GM06990 (cell line): Measurements from ENCODE around the gene PPP2R1A.
A peak's percentile ranks its signal among the peaks of the same experiment; 100 is the strongest.

ENCODE experiments used
- DNase-seq: peaks from one replicate; pipeline ENCODE4 v3.0.0-alpha.2; 2011; ENCODE audit not compliant: insufficient read length; ENCODE audit errors: extremely low read depth
- H3K27me3 ChIP-seq: replicated peaks from 2 replicates; pipeline ENCODE4 v1.6.0; 2011; ENCODE audit warnings: low read length; ENCODE audit not compliant: control insufficient read depth, insufficient read depth
- H3K36me3 ChIP-seq: 2 replicates; pipeline ENCODE4 v1.5.1; 2011; ENCODE audit warnings: low read length; ENCODE audit not compliant: control insufficient read depth, insufficient read depth
- H3K4me3 ChIP-seq: replicated peaks from 2 replicates; pipeline ENCODE4 v1.5.1; 2011; ENCODE audit warnings: low read depth, mild to moderate bottlenecking, control low read depth, low read length
- TF ChIP-seq, protein P1 (sequence below): IDR thresholded peaks from 2 replicates; pipeline ENCODE4 v1.5.1; 2011; ENCODE audit warnings: low read length, control low read depth, mild to moderate bottlenecking, inconsistent platforms; ENCODE audit not compliant: insufficient read depth, poor library complexity, severe bottlenecking

PPP2R1A gene

DNA sequence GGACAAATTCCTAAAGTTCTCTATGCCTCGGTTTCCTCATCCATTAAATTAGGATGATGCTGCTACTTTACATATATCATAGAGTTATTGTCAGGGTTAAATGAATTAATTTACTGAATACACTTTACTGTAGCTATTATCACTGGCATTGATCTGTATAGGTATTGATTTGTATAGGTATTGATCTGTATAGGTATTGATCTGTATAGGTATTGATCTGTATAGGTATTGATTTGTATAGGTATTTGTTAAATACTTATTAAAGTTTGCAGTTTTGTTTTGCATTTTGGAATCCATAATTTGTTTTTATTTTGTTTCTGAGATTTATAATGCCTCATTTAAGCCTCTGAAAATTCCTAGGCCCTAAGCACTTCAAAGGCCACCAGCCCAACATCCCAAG is 2.4 kb upstream of the PPP2R1A start:
- no peak for DNase-seq
- Histone ChIP-seq H3K36me3 (no peaks in the 10 kb centered on the region), H3K4me3 (no peak overlapping the region), H3K27me3 (no peaks in the 10 kb centered on the region)
- TF ChIP-seq, protein P1, sequence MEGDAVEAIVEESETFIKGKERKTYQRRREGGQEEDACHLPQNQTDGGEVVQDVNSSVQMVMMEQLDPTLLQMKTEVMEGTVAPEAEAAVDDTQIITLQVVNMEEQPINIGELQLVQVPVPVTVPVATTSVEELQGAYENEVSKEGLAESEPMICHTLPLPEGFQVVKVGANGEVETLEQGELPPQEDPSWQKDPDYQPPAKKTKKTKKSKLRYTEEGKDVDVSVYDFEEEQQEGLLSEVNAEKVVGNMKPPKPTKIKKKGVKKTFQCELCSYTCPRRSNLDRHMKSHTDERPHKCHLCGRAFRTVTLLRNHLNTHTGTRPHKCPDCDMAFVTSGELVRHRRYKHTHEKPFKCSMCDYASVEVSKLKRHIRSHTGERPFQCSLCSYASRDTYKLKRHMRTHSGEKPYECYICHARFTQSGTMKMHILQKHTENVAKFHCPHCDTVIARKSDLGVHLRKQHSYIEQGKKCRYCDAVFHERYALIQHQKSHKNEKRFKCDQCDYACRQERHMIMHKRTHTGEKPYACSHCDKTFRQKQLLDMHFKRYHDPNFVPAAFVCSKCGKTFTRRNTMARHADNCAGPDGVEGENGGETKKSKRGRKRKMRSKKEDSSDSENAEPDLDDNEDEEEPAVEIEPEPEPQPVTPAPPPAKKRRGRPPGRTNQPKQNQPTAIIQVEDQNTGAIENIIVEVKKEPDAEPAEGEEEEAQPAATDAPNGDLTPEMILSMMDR: no peak

DNA sequence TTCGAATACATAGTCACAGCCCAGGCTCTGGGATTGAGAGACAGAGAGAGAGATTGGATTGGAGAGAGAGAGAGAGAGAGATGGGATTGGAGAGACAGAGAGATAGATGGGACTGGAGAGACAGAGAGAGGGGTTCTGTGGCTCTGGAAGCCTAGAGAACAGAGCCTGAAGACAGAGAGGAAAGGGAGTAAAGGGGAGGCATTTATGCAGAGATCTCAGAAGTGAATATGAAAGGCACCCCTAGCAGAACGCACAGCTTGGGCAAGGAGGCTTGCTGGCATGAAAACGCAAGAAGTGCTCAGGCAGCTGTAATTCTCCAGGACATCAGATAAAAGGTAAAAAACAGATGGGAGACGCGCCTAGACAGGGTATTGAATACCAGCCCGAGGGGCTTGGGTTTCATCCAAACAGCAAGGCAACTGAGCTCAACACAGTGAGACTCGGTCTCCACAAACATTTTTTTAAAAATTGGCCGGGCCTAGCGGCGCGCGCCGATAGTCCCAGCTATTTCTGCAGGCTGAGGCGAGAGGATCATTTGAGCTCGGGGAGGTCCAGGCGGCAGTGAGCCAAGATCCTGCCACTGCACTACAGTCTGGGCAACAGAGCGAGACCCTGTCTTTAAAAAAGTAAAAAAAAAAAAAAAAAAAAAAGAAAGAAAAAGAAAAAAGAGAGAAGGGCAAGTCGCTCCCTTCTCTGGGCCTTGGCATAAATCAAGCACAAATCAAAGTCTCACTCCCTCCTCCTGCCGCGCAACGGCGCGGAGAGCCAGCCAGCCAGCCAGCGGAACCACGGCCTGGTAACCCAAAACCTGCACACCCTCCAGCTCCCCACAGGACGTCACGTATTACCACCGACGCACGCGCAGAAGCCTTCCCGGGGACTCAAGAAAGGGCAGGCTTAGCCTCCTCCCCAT is 774 bp upstream of the PPP2R1A start:
- peak; percentile 97 for DNase-seq
- TF ChIP-seq, protein P1: peak; percentile 18
- H3K4me3 ChIP-seq: peak overlapping the region; percentile 57
- H3K27me3 ChIP-seq: no peaks in the 10 kb centered on the region
- peaks cover 2% of the 10 kb centered on the region for H3K36me3 ChIP-seq

- Histone ChIP-seq H3K4me3 (peak overlapping the region; percentile 92), H3K27me3 (no peaks in the 10 kb centered on the region), H3K36me3 (peaks cover 8% of the 10 kb centered on the region)
- TF ChIP-seq, protein P1: no peak
- peak; percentile 48 for DNase-seq
These were observed 838 bp downstream of the PPP2R1A start for GRCh38 chr19:52190487-52191293.

GRCh38 chr19:52191389-52191788 is 1.5 kb downstream of the PPP2R1A start:
- Histone ChIP-seq H3K36me3 (peaks cover 9% of the 10 kb centered on the region), H3K4me3 (peak overlapping the region; percentile 92), H3K27me3 (no peaks in the 10 kb centered on the region)
- DNase-seq: no peak
- TF ChIP-seq, protein P1: no peak

DNA sequence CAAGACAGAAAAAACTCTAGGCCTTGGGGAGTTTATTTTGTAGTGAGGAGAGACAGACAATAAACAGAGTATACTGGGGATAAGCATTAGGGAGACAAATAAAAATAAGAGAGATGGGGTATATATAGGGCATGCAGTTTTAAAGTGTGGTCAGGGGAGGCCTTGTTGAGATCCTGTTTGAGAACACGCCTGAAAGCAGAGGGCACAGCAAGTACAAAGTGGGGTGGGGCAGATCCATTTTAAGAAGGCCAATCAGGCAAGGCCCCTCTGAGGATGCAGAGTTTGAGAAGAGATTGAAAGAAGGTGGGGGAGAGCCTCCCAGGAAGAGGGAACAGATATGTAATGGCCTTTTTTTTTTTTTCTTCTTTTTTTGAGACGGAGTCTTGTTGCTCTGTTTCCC is 2.1 kb downstream of the PPP2R1A start:
- H3K4me3 ChIP-seq: peak overlapping the region; percentile 92
- H3K36me3 ChIP-seq: peaks cover 11% of the 10 kb centered on the region
- TF ChIP-seq, protein P1: no peak
- DNase-seq: no peak
- no peaks in the 10 kb centered on the region for H3K27me3 ChIP-seq
